ENCODE results near the gene AIFM3. TPM values are rescaled to one million over a fixed set of nuclear protein-coding genes. Genes with fewer than 3 reads are reported as not detected.

The AIFM3 gene
- total RNA-seq, 2 experiments from 2014 or later: 0.21 TPM; not detected in 1

DNA sequence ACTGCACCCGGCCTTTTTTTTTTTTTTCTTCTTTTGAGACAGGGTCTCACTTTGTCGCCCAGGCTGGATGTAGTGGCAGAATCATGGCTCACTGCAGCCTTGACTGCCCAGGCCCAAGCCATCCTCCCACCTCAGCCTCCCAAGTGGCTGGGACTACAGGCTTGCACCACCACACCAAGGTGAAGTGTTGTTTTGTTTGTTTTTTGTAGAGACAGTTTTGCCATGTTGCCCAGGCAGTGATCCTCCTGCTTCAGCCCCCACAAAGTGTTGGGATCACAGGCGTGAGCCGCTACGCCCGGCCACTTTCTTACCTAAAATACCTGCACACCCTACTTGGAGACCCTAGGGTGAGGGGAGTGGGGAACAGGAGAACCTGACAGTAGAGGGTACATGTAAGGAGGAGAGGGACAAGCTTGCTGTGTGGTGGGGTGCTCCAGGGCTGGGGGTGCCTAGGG is 4.5 kb upstream of the AIFM3 start:
- intact Hi-C loops (cut with DNase I, micrococcal nuclease): loop anchor here in 1 of 2 experiments (5.0 to 10.0 kb wide), 2 partner anchors 45 to 142 kb away; partner anchors contain the start of gene CRKL
- no peak overlapping the region for H3K27ac Mint-ChIP-seq
- no peak overlapping the region for H3K4me3 Mint-ChIP-seq
- POLR2A ChIA-PET: no interaction called here
- peaks cover 15% of the 10 kb centered on the region for H3K4me1 Mint-ChIP-seq
- peaks cover 16% of the 10 kb centered on the region for H3K27me3 Mint-ChIP-seq
- no peak for ATAC-seq
- no peaks in the 10 kb centered on the region for H3K36me3 Mint-ChIP-seq (ENCODE audit: low read depth)
- H3K9me3 Mint-ChIP-seq (ENCODE audit: low read depth): no peaks in the 10 kb centered on the region
- CTCF ChIA-PET: interaction anchor here (0.6 to 2.0 kb wide), 5 partner anchors 8 to 140 kb away, joined by 3 to 5 read pairs (median 3); no protein-coding TSS in a partner anchor
- DNase-seq: no peak

DNA sequence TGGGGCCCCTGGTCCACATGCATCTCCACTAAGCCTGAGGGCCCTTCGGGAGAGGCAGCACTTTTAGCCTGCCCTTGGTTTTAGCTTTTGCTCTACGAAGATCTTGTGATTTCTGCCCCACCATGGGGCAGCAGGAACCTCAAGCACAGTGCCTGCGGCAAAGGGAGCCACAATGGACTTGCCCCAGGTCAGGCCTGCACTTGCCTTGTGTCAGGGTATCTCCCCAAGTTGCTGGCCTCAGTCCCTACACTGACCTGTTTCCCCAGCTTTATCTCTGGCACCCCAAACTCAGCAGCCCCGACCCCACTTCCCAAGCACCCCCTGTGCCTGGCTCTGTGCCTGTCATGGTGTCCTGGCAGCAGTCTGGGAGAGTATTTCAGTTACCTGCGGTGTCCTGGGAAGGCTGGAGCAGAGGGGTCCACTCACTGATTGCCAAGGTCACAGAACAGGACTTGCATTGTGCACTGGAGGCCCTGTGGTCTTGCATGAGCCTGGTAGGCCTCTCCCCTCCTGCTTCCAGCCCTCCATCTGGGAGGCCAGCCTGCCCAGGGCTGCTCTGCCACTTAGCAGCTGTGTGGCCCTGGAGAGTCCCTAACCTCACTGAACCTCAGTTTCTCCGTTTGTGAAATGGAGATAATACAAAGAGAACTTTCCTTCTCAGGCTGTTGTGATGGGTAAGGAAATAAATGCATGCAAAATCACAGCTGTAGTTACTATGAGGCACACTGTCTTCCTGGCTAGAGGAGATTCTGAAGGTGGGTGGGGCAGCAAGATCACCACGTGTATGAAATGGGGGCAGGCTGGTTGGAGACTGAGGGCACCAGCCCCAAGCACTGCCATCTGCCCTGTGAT is 3.6 kb upstream of the AIFM3 start:
- H3K36me3 Mint-ChIP-seq (ENCODE audit: low read depth): no peaks in the 10 kb centered on the region
- DNase-seq: no peak
- H3K4me3 Mint-ChIP-seq: no peak overlapping the region
- no peak for ATAC-seq
- peaks cover 11% of the 10 kb centered on the region for H3K4me1 Mint-ChIP-seq
- intact Hi-C loops (cut with DNase I, micrococcal nuclease): loop anchor here in 1 of 2 experiments (5.0 to 10.0 kb wide), 2 partner anchors 46 to 141 kb away; partner anchors contain the start of gene CRKL
- H3K27me3 Mint-ChIP-seq: peaks cover 7% of the 10 kb centered on the region
- POLR2A ChIA-PET: no interaction called here
- H3K9me3 Mint-ChIP-seq (ENCODE audit: low read depth): no peaks in the 10 kb centered on the region
- no peak overlapping the region for H3K27ac Mint-ChIP-seq
- CTCF ChIA-PET: interaction anchor here (1.0 to 2.0 kb wide), 3 partner anchors 26 to 139 kb away, joined by 3 to 5 read pairs (median 3); no protein-coding TSS in a partner anchor

DNA sequence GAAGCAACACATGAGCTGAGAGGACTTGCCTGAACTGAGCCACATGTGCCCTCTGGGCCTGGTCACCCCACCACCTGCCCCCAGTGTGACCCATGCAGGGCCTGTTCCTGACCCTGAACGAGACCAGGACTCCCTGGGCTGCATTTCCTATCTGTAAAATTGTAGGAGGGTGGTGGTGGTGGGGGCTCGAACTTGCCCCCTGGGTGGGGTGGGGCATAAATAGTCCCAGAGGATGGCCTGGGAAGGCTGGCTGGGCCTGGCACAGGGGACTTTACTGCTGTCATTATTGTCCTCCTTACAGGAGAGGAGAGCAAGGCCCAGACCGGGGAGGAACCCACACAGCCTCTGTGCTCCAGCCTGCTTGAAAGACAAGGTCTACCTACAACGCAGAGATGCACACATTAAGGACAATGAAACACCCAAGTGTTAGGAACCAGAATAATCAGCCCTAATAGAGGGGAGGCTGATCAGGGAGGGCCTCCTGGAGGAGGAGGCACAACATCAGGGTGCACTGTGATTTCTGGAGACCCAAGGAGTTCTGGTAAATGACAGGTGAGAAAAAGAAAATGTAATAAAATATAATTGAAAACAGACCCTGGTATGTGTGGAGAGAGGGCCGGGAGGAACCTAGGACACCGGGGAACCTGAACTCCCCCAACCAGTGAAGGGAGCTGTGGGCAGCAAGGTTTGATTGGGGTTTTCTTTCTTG is 2.8 kb upstream of the AIFM3 start:
- Mint-ChIP-seq H3K4me1 (peaks cover 11% of the 10 kb centered on the region), H3K27ac (no peak overlapping the region), H3K9me3 (ENCODE audit: low read depth) (no peaks in the 10 kb centered on the region), H3K4me3 (peak overlapping the region; percentile 60), H3K27me3 (peaks cover 7% of the 10 kb centered on the region), H3K36me3 (ENCODE audit: low read depth) (no peaks in the 10 kb centered on the region)
- intact Hi-C loops (cut with DNase I, micrococcal nuclease): loop anchor here in 1 of 2 experiments (5.0 to 10.0 kb wide), 2 partner anchors 47 to 141 kb away; partner anchors contain the start of gene CRKL
- POLR2A ChIA-PET: no interaction called here
- CTCF ChIA-PET: no interaction called here
- no peak for ATAC-seq
- no peak for DNase-seq

DNA sequence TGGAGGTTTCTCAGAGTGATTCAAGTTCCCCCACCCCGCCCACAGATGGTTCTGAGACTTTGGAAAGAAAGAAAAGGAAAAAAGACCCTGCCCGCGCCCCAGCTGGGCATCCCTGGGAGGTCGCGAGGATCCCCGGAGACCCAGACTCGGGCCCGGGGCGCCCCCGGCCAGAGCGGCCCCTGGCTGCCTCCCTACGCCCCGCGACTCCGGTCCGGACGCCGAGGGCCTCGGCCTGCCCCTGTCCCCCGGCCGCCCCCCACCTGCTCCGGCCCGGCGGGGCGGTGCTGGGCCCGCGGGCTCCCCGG is 2.3 kb upstream of the AIFM3 start:
- ATAC-seq: no peak
- peak overlapping the region; percentile 60 for H3K4me3 Mint-ChIP-seq
- H3K4me1 Mint-ChIP-seq: peaks cover 11% of the 10 kb centered on the region
- ChIA-PET POLR2A (no interaction called here), CTCF (no interaction called here)
- intact Hi-C loops (cut with DNase I, micrococcal nuclease): loop anchor here in 1 of 2 experiments (5.0 to 10.0 kb wide), 2 partner anchors 47 to 140 kb away; partner anchors contain the start of gene CRKL
- peaks cover 7% of the 10 kb centered on the region for H3K27me3 Mint-ChIP-seq
- no peaks in the 10 kb centered on the region for H3K9me3 Mint-ChIP-seq (ENCODE audit: low read depth)
- peak; percentile 42 for DNase-seq
- no peak overlapping the region for H3K27ac Mint-ChIP-seq
- H3K36me3 Mint-ChIP-seq (ENCODE audit: low read depth): no peaks in the 10 kb centered on the region

DNA sequence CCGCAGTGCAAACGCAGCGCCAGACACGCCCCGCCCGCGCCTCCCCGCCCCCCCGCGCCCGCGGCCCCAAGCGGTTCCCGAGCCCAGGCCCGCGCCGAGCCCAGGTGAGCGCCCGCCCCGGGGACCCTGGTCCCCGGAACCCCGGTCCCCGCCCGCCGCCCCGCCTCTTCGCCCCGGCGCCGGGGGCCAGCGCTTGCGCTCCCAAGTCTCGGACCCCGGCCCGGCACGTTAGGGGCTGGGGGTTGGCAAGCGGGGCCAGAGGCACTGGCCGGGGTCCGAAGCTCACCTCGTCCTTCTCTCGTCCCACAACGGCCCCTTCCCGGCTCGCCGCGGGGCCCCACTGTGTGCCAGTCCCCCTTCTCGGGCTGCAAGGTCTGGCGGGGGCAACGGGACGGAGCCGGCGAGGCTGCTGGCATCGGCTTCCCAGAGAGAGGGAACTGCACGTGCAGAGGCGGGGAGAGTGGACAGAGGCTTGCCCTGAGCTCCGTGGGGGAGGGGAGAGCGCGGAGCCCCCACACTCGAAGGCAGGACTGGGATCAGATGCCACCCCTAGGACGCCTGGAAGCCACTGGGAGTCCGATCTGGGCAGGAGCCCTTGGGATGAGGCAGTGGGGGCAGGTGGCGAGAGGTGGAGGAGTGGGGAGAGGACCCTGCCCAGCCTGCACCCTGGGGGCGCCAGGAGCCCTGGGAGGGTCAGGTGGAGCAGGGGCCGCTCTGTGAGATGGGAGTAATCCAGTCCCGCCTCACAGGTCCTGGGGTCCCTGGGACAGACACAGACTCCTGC is 1.8 kb upstream of the AIFM3 start:
- intact Hi-C loops (cut with DNase I, micrococcal nuclease): loop anchor here in 1 of 2 experiments (10.0 kb wide), 1 partner anchor 140 kb away; no protein-coding TSS in a partner anchor
- H3K4me1 Mint-ChIP-seq: peaks cover 11% of the 10 kb centered on the region
- no peaks in the 10 kb centered on the region for H3K36me3 Mint-ChIP-seq (ENCODE audit: low read depth)
- ATAC-seq: no peak
- no peak overlapping the region for H3K4me3 Mint-ChIP-seq
- H3K9me3 Mint-ChIP-seq (ENCODE audit: low read depth): no peaks in the 10 kb centered on the region
- H3K27me3 Mint-ChIP-seq: peaks cover 7% of the 10 kb centered on the region
- DNase-seq: no peak
- ChIA-PET POLR2A (no interaction called here), CTCF (interaction anchor here (1.1 kb wide), 1 partner anchor 37 kb away, joined by 3 read pairs; the partner anchor contains the start of gene THAP7)
- no peak overlapping the region for H3K27ac Mint-ChIP-seq

DNA sequence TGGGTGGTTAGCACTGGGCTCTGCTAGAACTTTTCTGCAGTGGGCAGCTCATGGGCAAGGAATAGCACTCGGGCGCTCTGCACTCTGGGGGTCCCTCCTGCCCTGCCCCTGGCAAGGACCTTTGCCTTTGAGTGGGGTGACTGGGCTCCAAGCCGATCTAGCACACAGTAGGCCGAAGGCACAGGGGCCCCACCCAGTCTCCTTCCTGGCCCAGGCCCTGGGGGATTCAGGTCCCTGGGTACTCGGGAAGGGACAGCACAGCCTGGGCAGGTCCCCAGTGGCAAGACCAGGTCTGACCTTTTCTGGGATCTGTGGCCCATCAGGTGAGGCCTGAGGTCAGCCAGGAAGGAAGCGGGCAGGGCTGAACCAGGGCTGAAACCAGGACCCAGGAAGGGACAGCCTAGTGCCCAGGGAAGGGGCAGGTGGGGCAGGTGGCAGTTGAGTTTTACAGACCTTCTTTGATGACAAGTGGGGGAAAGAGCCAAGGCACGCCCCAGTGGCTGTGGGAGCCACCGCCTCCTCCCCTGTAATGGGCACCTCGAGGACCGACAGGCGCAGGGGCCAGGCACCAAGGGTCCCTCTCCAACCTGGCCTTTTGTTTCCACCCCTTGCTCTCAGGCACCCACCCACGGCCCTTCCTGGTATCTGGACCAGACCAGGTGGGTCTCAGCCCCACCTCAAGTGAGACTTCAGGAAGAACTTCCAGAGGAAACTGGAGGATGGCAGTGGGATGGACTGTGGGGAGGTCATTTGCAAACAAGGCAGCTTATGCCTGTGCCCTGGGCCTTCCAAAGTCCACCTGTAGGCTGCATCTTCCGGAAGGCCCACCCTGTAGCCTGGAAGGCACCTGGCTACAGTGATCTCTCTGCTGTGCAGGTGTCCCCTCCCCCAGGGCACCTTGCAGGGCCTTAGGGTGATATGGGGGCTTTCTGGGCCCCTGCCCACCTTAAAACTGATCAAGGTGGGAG is 883 bp upstream of the AIFM3 start:
- intact Hi-C loops (cut with DNase I, micrococcal nuclease): loop anchor here in 1 of 2 experiments (10.0 kb wide), 1 partner anchor 139 kb away; no protein-coding TSS in a partner anchor

DNA sequence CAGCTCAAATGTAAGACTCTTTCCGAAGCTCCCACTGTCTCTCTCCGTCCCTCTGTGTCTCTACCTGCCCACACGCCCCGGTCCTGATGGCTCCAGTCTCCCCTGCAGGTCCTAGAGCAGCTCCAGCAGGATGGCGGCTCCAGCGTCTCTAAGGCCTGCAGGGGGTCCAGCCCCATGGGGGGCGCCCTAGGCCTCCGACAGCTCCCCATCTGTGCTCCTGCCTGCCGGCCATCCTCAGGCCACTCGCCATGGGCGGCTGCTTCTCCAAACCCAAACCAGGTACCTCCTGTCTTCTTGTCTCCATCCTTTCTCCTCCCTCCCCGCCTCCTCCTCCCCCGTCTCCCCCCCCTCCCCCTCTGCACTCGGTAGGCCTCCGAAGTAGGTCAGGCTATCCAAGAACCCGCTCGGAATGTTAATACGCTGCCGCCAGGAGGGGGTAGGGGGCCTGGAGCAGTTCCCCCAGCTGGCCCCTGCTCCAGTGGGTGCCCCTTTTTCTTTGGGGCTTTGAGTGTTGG is 699 bp downstream of the AIFM3 start:
- Mint-ChIP-seq H3K9me3 (ENCODE audit: low read depth) (no peaks in the 10 kb centered on the region), H3K4me1 (peaks cover 6% of the 10 kb centered on the region), H3K27me3 (peaks cover 7% of the 10 kb centered on the region), H3K27ac (no peak overlapping the region), H3K4me3 (no peak overlapping the region), H3K36me3 (ENCODE audit: low read depth) (no peaks in the 10 kb centered on the region)
- CTCF ChIA-PET: interaction anchor here (1.2 kb wide), 1 partner anchor 15 kb away, joined by 4 read pairs; the partner anchor contains the start of gene LZTR1
- intact Hi-C loops (cut with DNase I, micrococcal nuclease): loop anchor here in 1 of 2 experiments (10.0 kb wide), 1 partner anchor 137 kb away; no protein-coding TSS in a partner anchor
- ATAC-seq: no peak
- POLR2A ChIA-PET: no interaction called here
- DNase-seq: no peak

More for the DNA sequence above, 883 bp upstream of the AIFM3 start:
- Mint-ChIP-seq H3K27me3 (peaks cover 7% of the 10 kb centered on the region), H3K27ac (no peak overlapping the region), H3K9me3 (ENCODE audit: low read depth) (no peaks in the 10 kb centered on the region), H3K4me3 (no peak overlapping the region), H3K36me3 (ENCODE audit: low read depth) (no peaks in the 10 kb centered on the region), H3K4me1 (peaks cover 11% of the 10 kb centered on the region)
- DNase-seq: no peak
- ChIA-PET CTCF (interaction anchor here (0.7 to 1.1 kb wide), 2 partner anchors 36 to 181 kb away, joined by 3 read pairs; partner anchors contain the start of gene THAP7), POLR2A (no interaction called here)
- no peak for ATAC-seq

DNA sequence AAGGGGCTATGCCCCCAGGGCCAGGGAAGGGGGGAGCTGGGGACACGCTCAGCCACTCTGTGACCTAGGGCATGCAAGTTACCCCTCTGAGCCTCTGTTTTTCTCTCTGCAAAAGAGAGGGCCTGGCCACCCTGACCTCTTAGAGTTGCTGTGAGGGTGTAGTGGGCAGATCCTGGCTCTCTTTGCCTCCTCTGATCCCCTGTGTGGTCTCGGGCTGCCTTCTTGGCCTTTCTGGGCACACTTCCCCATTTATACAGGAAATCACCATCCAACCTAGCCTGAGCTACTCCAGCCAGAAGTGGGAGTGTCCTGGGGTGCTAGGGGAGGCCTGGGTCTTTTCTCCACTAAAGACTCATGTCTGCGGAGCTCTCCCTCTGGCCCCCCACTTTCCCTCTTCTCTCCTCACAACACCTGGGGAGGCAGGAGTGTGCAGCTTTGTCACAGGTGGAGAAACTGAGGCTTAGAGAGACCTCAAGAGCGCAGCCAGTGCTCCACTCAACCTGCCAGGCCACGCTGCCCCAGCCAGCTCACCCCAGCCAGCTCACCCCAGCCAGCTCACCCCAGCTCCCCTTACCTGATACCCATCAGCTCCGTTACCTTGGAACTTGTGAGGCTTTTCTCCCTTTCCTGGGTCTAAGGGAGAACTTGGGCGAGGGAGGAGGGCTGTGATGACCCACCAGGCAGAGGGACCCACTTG is 1.4 kb downstream of the AIFM3 start:
- no peak for ATAC-seq
- Mint-ChIP-seq H3K4me3 (no peak overlapping the region), H3K27ac (no peak overlapping the region), H3K9me3 (ENCODE audit: low read depth) (no peaks in the 10 kb centered on the region), H3K36me3 (ENCODE audit: low read depth) (no peaks in the 10 kb centered on the region), H3K4me1 (peaks cover 6% of the 10 kb centered on the region), H3K27me3 (peaks cover 7% of the 10 kb centered on the region)
- ChIA-PET POLR2A (no interaction called here), CTCF (interaction anchor here (1.2 kb wide), 1 partner anchor 14 kb away, joined by 4 read pairs; the partner anchor contains the start of gene LZTR1)
- DNase-seq: no peak
- intact Hi-C loops (cut with DNase I, micrococcal nuclease): loop anchor here in 1 of 2 experiments (10.0 kb wide), 1 partner anchor 136 kb away; no protein-coding TSS in a partner anchor

DNA sequence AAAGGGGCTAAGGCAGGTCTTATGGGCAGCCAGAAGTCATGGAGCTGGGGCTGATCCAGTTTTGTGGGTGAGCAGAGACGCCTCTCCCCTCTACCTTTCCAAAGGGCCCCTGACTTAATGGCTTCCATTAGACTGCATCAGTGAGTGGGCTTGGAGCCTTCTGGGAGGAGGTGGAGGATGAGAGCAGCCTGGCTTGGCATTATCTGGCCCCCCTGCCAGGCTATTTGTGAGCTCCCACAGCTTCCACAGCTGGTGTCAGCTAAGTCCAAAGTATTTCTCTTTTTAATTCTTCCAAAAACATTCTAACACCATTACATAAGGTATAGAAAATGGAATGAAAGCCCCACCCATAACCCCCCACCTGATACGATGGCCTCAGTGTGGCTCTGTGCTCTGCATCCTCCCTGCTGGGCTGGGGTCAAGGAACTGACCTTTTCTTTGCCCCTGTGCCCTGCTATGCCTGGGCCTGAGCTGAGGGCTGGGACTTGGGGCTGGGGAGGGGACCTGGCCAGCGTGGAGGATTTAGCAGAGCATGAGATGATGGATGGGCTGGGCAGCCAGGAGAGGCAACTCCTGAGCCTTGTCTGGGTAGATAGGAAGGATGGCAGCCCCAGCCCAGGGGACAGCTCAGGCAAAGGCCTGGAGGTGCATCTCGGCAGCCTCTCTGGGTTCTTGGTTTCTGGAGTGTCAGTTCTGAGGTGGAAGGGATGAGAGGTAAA is 4.0 kb downstream of the AIFM3 start:
- ChIA-PET CTCF (interaction anchor here (1.2 to 2.2 kb wide), 2 partner anchors 9 to 10 kb away, joined by 3 to 10 read pairs; no protein-coding TSS in a partner anchor), POLR2A (interaction anchor here (0.7 kb wide), 1 partner anchor 30 kb away, joined by 3 read pairs; no protein-coding TSS in a partner anchor)
- Mint-ChIP-seq H3K27me3 (no peaks in the 10 kb centered on the region), H3K4me1 (no peaks in the 10 kb centered on the region), H3K9me3 (ENCODE audit: low read depth) (no peaks in the 10 kb centered on the region), H3K4me3 (no peak overlapping the region), H3K27ac (no peak overlapping the region), H3K36me3 (ENCODE audit: low read depth) (no peaks in the 10 kb centered on the region)
- ATAC-seq: no peak
- no peak for DNase-seq
- intact Hi-C loops (cut with DNase I, micrococcal nuclease): no loop called here
